HUDEP-2 (cell line): ENCODE measurements around the gene GP9.
"Not testable (repeated sequence)": the region's sequence is repeated elsewhere in the genome, so short reads cannot be mapped to it uniquely, and the experiment has no call there.

ENCODE experiments used
- DNase-seq, 76 experiments: peaks; one replicate each; lab custom pipeline; 2025; ENCODE audit not compliant: unreplicated experiment in 76 of 76; lab: John Stamatoyannopoulos, UW

GP9 gene

GRCh38 chr3:129106866-129107565, 46.4 kb downstream of the GP9 start:
- no peak for DNase-seq

DNA sequence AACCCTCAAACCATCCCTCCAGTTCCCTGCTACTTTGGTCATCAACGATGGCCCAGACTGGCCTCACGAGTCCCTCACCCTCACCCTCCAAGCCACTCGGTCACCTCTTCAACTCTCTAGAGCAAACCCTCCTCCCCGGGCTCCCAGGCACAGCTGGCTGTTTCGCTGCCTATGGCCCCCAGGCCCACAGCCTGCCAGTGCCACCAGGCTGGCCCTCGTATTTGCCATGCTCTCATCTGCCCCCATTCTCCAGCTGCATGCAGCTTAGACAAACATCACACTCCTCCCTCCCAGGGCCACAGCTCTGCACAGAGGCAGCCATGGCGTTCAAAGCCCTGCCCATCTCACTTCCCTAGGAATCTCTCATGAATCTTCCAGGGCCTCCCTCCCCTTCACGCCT, 47.2 kb downstream of the GP9 start:
- DNase-seq, result no peak

DNA sequence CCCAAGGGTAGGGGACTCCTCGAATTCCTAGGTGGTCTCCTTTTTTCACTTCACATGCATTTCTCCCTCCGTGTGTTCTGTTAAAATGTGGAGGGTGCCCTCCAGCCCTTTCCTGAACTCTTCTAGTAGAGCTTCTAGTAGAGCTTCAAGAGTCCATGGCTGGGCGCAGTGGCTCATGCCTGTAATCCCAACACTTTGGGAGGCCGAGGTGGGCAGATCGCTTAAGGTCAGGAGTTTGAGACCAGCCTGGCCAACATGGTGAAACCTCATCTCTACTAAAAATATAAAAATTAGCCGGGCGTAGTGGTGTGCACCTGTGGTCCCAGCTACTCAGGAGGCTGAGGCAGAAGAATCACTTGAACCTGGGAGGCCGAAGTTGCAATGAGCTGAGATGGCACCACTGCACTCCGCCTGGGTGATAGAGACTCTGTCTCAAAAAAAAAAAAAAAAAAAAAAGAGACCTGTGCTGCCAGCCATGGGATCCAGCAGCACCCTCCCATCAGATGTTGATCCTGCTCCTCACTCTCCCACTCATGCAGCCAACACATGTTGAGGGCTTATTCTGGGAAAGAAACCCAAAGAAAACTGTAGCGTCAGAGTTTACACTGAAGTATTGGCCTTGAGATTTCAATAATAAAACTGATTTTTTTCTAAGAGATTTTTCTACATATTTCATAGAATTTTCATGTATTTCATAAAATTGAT, 50.6 kb downstream of the GP9 start:
- not testable (repeated sequence) for DNase-seq
